ENCODE data around the gene HARS1.
"Not testable (repeated sequence)": the region's sequence is repeated elsewhere in the genome, so short reads cannot be mapped to it uniquely, and the experiment has no call there.

Gene HARS1, protein sequence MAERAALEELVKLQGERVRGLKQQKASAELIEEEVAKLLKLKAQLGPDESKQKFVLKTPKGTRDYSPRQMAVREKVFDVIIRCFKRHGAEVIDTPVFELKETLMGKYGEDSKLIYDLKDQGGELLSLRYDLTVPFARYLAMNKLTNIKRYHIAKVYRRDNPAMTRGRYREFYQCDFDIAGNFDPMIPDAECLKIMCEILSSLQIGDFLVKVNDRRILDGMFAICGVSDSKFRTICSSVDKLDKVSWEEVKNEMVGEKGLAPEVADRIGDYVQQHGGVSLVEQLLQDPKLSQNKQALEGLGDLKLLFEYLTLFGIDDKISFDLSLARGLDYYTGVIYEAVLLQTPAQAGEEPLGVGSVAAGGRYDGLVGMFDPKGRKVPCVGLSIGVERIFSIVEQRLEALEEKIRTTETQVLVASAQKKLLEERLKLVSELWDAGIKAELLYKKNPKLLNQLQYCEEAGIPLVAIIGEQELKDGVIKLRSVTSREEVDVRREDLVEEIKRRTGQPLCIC

DNA sequence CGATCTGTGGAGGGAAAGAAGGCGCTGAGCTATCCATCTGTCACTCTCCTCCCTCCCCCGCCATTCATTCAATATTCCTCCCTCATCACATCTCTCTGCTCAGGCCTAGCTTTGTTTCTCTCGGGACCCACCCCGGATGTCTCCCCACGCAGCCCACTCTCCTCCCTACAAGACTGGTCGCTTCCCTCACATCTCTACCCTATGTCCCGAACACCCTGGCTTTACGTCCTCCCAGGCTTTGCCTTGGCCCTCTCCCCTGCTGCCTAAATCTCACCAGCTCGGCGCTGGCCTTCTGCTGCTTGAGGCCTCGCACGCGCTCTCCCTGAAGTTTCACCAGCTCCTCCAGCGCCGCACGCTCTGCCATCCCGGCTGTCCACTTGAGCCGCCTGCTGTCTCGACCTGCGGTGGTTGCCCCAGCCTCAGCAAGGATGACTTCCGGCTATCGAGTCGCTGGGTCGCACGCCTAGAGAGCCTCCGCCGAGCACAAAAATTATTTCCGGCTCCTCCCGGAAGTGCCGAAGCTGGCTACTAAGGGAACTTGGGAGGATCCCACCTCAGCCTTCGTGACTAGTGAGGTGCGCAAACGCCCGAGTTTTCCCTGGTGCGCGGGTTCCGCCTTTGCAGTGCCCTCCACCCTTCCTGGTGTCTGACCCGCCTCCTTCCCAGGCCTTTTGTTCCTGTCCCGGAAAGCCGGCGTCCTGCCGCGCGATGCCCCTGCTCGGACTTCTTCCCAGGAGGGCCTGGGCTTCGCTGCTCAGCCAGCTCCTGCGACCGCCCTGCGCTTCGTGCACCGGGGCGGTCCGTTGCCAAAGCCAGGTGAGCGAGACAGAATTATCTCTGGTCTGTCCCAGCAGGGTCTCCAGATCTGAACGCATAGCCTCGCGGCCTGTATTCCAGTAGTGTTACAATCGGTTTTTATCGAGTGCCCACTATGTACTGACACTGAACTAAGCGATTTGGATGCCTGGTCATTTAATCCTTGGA is at the start of gene HARS1, which contains the start of gene HARS2:
HARS1 (minus strand) TSS at position 430 of the 984 bp plus-strand sequence; CDS start at position 364, 66 bp downstream.
HARS2 (plus strand) TSS at position 515 of the 984 bp plus-strand sequence; CDS start at position 709, 194 bp downstream.
- peaks cover 14% of the 10 kb centered on the region for H3K4me1 ChIP-seq (ENCODE audit: control insufficient read depth, insufficient read depth, low read length, unreplicated experiment)
- peaks cover 56% of the 10 kb centered on the region for H3K79me2 ChIP-seq (ENCODE audit: control insufficient read depth, insufficient read depth, low read length, unreplicated experiment)
- peak within 1 kb of the TSS; percentile 73 for H3K27ac ChIP-seq (ENCODE audit: low read depth, low read length)
- H3K4me3 ChIP-seq (ENCODE audit: low read depth, low read length) = peak within 1 kb of the TSS; percentile 99
- peaks cover 29% of the 10 kb centered on the region for H3K36me3 ChIP-seq (ENCODE audit: insufficient read depth, low read length)
- peak within 1 kb of the TSS; percentile 76 for H2AFZ ChIP-seq (ENCODE audit: low read length, unreplicated experiment)
- H3K27me3 ChIP-seq (ENCODE audit: insufficient read depth, low read length) = no peaks in the 10 kb centered on the region

DNA sequence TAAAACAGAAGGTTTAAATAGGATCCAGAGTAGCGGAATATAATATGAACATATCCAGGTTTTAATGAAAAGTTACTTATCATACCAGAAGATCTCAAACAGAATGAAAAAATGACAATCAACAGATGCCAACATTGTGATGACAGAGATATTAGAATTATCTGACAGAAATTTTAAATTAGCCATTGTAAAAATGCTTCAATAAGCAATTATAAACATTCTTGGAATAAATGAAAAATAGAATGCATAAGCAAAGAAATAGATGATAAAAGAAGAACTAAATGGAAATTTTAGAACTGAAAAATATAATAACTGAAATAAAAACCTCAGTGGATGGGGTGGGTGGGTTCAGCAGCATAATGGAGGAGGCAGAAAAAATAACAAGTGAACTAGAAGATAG is 46.3 kb upstream of the HARS1 start:
- Histone ChIP-seq H3K79me2 (ENCODE audit: control insufficient read depth, insufficient read depth, low read length, unreplicated experiment) (no peaks in the 10 kb centered on the region), H3K4me1 (ENCODE audit: control insufficient read depth, insufficient read depth, low read length, unreplicated experiment) (no peaks in the 10 kb centered on the region), H2AFZ (ENCODE audit: low read length, unreplicated experiment) (no peak overlapping the region), H3K27ac (ENCODE audit: low read depth, low read length) (no peak overlapping the region), H3K27me3 (ENCODE audit: insufficient read depth, low read length) (peaks cover 56% of the 10 kb centered on the region), H3K36me3 (ENCODE audit: insufficient read depth, low read length) (no peaks in the 10 kb centered on the region), H3K4me3 (ENCODE audit: low read depth, low read length) (no peak overlapping the region)

DNA sequence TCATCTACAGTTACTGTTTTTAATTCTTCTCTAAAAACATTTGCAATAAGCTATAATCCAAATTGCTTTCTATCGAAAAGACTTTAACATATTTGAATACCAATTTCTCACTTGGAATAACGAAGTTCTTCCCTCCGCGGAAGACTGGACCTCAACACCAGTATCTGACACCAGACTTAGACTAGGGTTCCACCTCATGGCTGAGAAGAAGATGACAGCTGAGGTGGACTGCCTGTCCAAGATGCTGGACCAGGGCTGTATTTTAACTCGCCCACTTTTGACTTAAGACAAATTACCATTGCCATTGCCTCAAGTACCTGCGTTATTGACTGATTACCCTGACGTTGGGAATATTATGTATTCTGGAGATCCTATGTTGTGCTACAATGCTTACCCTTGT is 43.2 kb upstream of the HARS1 start:
- Histone ChIP-seq H3K27me3 (ENCODE audit: insufficient read depth, low read length) (peaks cover 63% of the 10 kb centered on the region), H3K36me3 (ENCODE audit: insufficient read depth, low read length) (no peaks in the 10 kb centered on the region), H2AFZ (ENCODE audit: low read length, unreplicated experiment) (no peak overlapping the region), H3K4me3 (ENCODE audit: low read depth, low read length) (no peak overlapping the region), H3K27ac (ENCODE audit: low read depth, low read length) (no peak overlapping the region), H3K4me1 (ENCODE audit: control insufficient read depth, insufficient read depth, low read length, unreplicated experiment) (no peaks in the 10 kb centered on the region), H3K79me2 (ENCODE audit: control insufficient read depth, insufficient read depth, low read length, unreplicated experiment) (no peaks in the 10 kb centered on the region)

- H3K27me3 ChIP-seq (ENCODE audit: insufficient read depth, low read length) = peaks cover 63% of the 10 kb centered on the region
- H3K4me3 ChIP-seq (ENCODE audit: low read depth, low read length) = no peak overlapping the region
- H3K27ac ChIP-seq (ENCODE audit: low read depth, low read length) = no peak overlapping the region
- H3K36me3 ChIP-seq (ENCODE audit: insufficient read depth, low read length) = no peaks in the 10 kb centered on the region
- no peak overlapping the region for H2AFZ ChIP-seq (ENCODE audit: low read length, unreplicated experiment)
- H3K79me2 ChIP-seq (ENCODE audit: control insufficient read depth, insufficient read depth, low read length, unreplicated experiment) = no peaks in the 10 kb centered on the region
- peaks cover 3% of the 10 kb centered on the region for H3K4me1 ChIP-seq (ENCODE audit: control insufficient read depth, insufficient read depth, low read length, unreplicated experiment)
These were observed 41.9 kb upstream of the HARS1 start for GRCh38 chr5:140733098-140733497.

DNA sequence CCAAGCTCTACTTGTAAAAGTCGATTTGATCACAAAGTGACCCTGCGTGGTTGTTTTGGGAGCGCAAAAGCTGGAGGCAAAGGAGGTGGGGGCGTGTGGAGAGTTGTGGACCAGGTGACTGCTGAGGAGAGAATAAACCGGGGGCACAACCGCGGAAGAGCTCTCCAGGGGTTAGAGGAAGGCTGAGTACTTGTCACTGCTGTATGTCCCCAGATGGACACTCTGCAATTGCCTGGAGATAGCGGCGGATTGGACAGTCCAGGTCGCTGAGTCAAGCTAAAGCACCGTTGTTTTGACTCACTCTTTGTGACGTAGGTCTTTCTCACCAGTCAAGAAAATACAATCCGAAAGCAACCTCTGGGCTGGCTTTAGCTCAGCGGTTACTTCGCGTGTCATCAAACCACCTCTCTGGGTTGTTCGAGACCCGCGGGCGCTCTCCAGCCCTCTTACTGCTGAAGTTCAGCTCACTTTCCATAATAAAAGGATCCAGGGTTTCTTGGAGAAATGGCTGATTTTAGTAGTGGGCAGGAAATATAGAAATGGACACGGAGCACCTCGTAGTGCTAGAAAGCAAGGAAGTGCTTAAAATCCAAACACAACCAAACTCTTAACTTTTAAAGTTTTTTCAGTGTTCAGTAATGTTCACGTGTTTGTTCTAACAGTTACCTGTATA is 34.8 kb upstream of the HARS1 start:
- H3K79me2 ChIP-seq (ENCODE audit: control insufficient read depth, insufficient read depth, low read length, unreplicated experiment) = no peaks in the 10 kb centered on the region
- no peak overlapping the region for H2AFZ ChIP-seq (ENCODE audit: low read length, unreplicated experiment)
- H3K27ac ChIP-seq (ENCODE audit: low read depth, low read length) = no peak overlapping the region
- H3K4me3 ChIP-seq (ENCODE audit: low read depth, low read length) = peak overlapping the region; percentile 67
- peaks cover 3% of the 10 kb centered on the region for H3K4me1 ChIP-seq (ENCODE audit: control insufficient read depth, insufficient read depth, low read length, unreplicated experiment)
- no peaks in the 10 kb centered on the region for H3K36me3 ChIP-seq (ENCODE audit: insufficient read depth, low read length)
- 0 out of 2 replicates have a peak, but pooled peaks cover 7% of the 10 kb centered on the region for H3K27me3 ChIP-seq (ENCODE audit: insufficient read depth, low read length)

GRCh38 chr5:140721395-140721794 is 30.2 kb upstream of the HARS1 start:
- H2AFZ ChIP-seq (ENCODE audit: low read length, unreplicated experiment); H3K27me3 ChIP-seq (ENCODE audit: insufficient read depth, low read length); H3K79me2 ChIP-seq (ENCODE audit: control insufficient read depth, insufficient read depth, low read length, unreplicated experiment); H3K4me3 ChIP-seq (ENCODE audit: low read depth, low read length); H3K4me1 ChIP-seq (ENCODE audit: control insufficient read depth, insufficient read depth, low read length, unreplicated experiment); H3K27ac ChIP-seq (ENCODE audit: low read depth, low read length); H3K36me3 ChIP-seq (ENCODE audit: insufficient read depth, low read length): not testable (repeated sequence)

DNA sequence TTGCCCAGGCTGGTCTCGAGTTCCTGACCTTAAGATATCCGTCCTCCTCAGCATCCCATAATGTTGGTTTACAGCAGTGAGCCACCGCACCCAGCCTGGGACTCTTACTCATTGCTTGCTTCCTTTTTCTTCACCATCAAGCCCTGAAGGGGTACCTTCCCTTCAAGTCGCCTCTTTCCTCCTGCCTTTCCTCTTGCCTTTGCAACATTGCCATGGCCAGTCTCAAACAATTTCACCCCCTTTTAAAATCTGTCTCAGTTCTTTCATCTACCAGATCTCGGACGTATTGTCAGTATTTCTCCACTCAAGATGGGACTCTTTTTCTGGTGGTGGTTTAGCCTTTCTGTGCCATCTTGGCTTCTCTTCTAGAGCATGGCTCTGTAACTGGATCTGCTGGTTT is 29.6 kb upstream of the HARS1 start:
- H3K27ac ChIP-seq (ENCODE audit: low read depth, low read length); H3K36me3 ChIP-seq (ENCODE audit: insufficient read depth, low read length); H2AFZ ChIP-seq (ENCODE audit: low read length, unreplicated experiment); H3K27me3 ChIP-seq (ENCODE audit: insufficient read depth, low read length); H3K79me2 ChIP-seq (ENCODE audit: control insufficient read depth, insufficient read depth, low read length, unreplicated experiment); H3K4me1 ChIP-seq (ENCODE audit: control insufficient read depth, insufficient read depth, low read length, unreplicated experiment); H3K4me3 ChIP-seq (ENCODE audit: low read depth, low read length): not testable (repeated sequence)

DNA sequence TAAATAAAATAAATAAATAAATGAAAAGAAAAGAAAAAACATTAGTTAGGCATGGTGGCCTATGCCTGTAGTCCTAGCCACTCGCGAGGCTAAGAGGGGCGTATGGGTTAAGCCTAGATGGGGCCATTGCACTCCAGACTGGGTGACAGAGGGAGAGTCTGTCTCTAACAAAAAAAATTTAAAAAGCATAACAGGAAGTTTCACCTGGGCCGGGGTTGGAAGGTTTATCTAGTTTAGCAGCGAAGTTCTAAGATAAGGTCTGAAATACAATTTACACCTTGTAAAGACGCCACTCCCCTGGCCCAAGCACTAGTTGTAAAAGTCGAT is 27.1 kb upstream of the HARS1 start:
- Histone ChIP-seq H3K27ac (ENCODE audit: low read depth, low read length) (peak overlapping the region; percentile 53), H3K36me3 (ENCODE audit: insufficient read depth, low read length) (no peaks in the 10 kb centered on the region), H3K27me3 (ENCODE audit: insufficient read depth, low read length) (no peaks in the 10 kb centered on the region), H3K4me3 (ENCODE audit: low read depth, low read length) (no peak overlapping the region), H2AFZ (ENCODE audit: low read length, unreplicated experiment) (no peak overlapping the region), H3K79me2 (ENCODE audit: control insufficient read depth, insufficient read depth, low read length, unreplicated experiment) (no peaks in the 10 kb centered on the region), H3K4me1 (ENCODE audit: control insufficient read depth, insufficient read depth, low read length, unreplicated experiment) (no peaks in the 10 kb centered on the region)

DNA sequence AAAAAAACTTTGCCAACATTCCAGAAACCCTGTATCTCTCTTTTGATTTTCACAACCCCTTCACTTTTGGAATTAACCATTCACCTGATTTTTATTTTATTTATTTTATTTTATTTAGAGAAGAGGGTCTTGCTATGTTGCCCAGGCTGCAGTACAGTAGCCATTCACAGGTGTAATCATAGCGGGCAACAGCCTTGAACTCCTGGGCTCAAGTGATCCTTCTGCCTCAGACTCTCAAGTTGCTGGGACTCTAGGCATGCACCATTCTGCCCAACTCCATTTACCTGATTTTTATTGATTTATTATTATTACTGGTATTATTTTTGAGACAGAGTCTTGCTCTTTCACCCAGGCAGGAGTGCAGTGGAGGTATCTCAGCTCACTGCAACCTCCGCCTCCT is 25.1 kb upstream of the HARS1 start:
- not testable (repeated sequence) for H3K4me1 ChIP-seq (ENCODE audit: control insufficient read depth, insufficient read depth, low read length, unreplicated experiment); H3K4me3 ChIP-seq (ENCODE audit: low read depth, low read length); H3K79me2 ChIP-seq (ENCODE audit: control insufficient read depth, insufficient read depth, low read length, unreplicated experiment); H3K36me3 ChIP-seq (ENCODE audit: insufficient read depth, low read length); H3K27ac ChIP-seq (ENCODE audit: low read depth, low read length); H2AFZ ChIP-seq (ENCODE audit: low read length, unreplicated experiment); H3K27me3 ChIP-seq (ENCODE audit: insufficient read depth, low read length)

GRCh38 chr5:140713562-140714094 is 22.5 kb upstream of the HARS1 start:
- no peaks in the 10 kb centered on the region for H3K79me2 ChIP-seq (ENCODE audit: control insufficient read depth, insufficient read depth, low read length, unreplicated experiment)
- no peak overlapping the region for H3K27ac ChIP-seq (ENCODE audit: low read depth, low read length)
- no peaks in the 10 kb centered on the region for H3K27me3 ChIP-seq (ENCODE audit: insufficient read depth, low read length)
- H3K4me1 ChIP-seq (ENCODE audit: control insufficient read depth, insufficient read depth, low read length, unreplicated experiment) = no peaks in the 10 kb centered on the region
- no peaks in the 10 kb centered on the region for H3K36me3 ChIP-seq (ENCODE audit: insufficient read depth, low read length)
- H3K4me3 ChIP-seq (ENCODE audit: low read depth, low read length) = no peak overlapping the region
- H2AFZ ChIP-seq (ENCODE audit: low read length, unreplicated experiment) = no peak overlapping the region
